Lung (tissue), 12 donors: ENCODE data around the gene POLR2C. TPM values are rescaled to one million over a fixed set of nuclear protein-coding genes. Genes with fewer than 3 reads are reported as not detected.
A peak's percentile ranks its signal among the peaks of the same experiment; 100 is the strongest.

Experiments used
- ATAC-seq: fragments of 200-7000 bp; cut with Tn5 transposase; one replicate; pipeline ENCODE4 v1.9.1; 2020; ENCODE audit warnings: moderate number of reproducible peaks; ENCODE audit not compliant: insufficient read depth, low FRiP score
- DNase-seq, 3 donors: peaks; one replicate each; pipeline ENCODE4 v3.0.0-alpha.2; 2013 to 2017
- H3K27ac ChIP-seq, 2 donors: one replicate each; pipeline ENCODE4 v1.5.1; 2013; ENCODE audit warnings: mild to moderate bottlenecking in 2 of 2, moderate library complexity in 2 of 2, control low read depth in 1 of 2, inconsistent platforms in 1 of 2, low read depth in 1 of 2, low read length in 1 of 2
- H3K27me3 ChIP-seq, 3 donors: one replicate each; pipeline ENCODE4 v1.5.1; 2013; ENCODE audit warnings: low read length in 2 of 3; ENCODE audit not compliant: control insufficient read depth in 3 of 3, insufficient read depth in 3 of 3
- H3K36me3 ChIP-seq, 4 donors: one replicate each; pipeline ENCODE4 v1.5.1; 2013; ENCODE audit warnings: low read length in 4 of 4, mild to moderate bottlenecking in 1 of 4, moderate library complexity in 1 of 4; ENCODE audit not compliant: control insufficient read depth in 4 of 4, insufficient read depth in 4 of 4
- H3K4me1 ChIP-seq, 5 donors: one replicate each; pipeline ENCODE4 v1.5.1; 2013; ENCODE audit warnings: low read length in 5 of 5, mild to moderate bottlenecking in 2 of 5, moderate library complexity in 1 of 5; ENCODE audit not compliant: control insufficient read depth in 5 of 5, insufficient read depth in 5 of 5
- H3K4me3 ChIP-seq: one replicate; pipeline ENCODE4 v1.5.1; 2013; ENCODE audit warnings: mild to moderate bottlenecking, control low read depth, moderate library complexity
- H3K9ac ChIP-seq, 2 donors: one replicate each; pipeline ENCODE4 v1.5.1; 2013; ENCODE audit warnings: low read length in 2 of 2, control low read depth in 1 of 2; ENCODE audit not compliant: insufficient read depth in 1 of 2
- H3K9me3 ChIP-seq, 4 donors: one replicate each; pipeline ENCODE4 v1.5.1; 2013; ENCODE audit warnings: low read length in 3 of 4, mild to moderate bottlenecking in 1 of 4, moderate library complexity in 1 of 4; ENCODE audit not compliant: control insufficient read depth in 4 of 4, insufficient read depth in 3 of 4
- WGBS, 2 donors: extraction: QIAGEN DNeasy Blood & Tissue Kit; methylation state at CpG; one replicate each; pipeline ENCODE4 v1.1.7; 2013; 5-methylcytosine and 5-hydroxymethylcytosine counted together
- polyA plus RNA-seq, 2 donors: library from polyadenylated mRNA; stranded (reverse); fragments of 200-250 nt; gene quantifications; one replicate each; pipeline ENCODE4 v1.2.1, GENCODE V29; 2013
- total RNA-seq, 2 donors: library from RNA; depleted of rRNA in 1 of 2; stranded (reverse); fragments of >200 nt in 1 of 2; gene quantifications; one replicate each; pipeline ENCODE4 v1.2.1, GENCODE V29; 2014 to 2021
- TF ChIP-seq, protein P1 (sequence below): IDR thresholded peaks from 2 replicates; pipeline ENCODE4 v1.5.1; 2012; ENCODE audit warnings: mild to moderate bottlenecking; ENCODE audit errors: control extremely low read depth, extremely low read depth
- donor health status: control.
- donor health status: control.
- donor health status: Bipolar disorder and iron deficiency.
- donor health status: healthy.
- donor health status: DM: yes; HTN: yes; CAD: no.

Gene POLR2C
- total and polyA plus RNA-seq, 4 donors: 65.8 to 124 (median 82.5) TPM

DNA sequence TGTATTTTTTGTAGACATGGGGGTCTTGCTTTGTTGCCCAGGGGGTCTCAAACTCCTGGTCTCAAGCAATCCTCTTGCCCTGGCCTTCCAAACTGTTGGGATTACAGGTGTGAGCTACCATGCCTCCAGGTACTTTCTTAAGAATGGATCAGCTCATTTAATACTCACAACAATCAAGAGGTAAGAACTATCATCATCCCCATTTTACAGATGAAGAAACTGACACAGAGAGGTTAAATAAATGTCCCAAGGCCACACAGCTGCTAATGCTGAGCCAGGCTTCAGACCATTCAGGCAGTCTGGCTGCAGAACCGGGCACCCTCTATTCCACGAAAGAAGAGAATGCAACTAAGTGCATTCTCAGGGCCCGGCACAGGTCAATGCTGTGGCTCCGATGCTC lies 51.9 kb downstream of the POLR2C start:
- ATAC-seq: no peak
- Histone ChIP-seq H3K9me3 (no peaks in the 10 kb centered on the region), H3K4me1 (peaks cover 0 to 18% (median 5%) of the 10 kb centered on the region in 5 donors), H3K27me3 (no peaks in the 10 kb centered on the region), H3K27ac (peak overlapping the region in 1 of 2 donors; percentile 20), H3K9ac (no peak overlapping the region), H3K36me3 (peaks cover 0 to 32% (median 15%) of the 10 kb centered on the region in 4 donors), H3K4me3 (no peak overlapping the region)
- 54 to 84% methylated on average over 4 of the region's 4 CpGs for WGBS, 2 donors
- TF ChIP-seq, protein P1, sequence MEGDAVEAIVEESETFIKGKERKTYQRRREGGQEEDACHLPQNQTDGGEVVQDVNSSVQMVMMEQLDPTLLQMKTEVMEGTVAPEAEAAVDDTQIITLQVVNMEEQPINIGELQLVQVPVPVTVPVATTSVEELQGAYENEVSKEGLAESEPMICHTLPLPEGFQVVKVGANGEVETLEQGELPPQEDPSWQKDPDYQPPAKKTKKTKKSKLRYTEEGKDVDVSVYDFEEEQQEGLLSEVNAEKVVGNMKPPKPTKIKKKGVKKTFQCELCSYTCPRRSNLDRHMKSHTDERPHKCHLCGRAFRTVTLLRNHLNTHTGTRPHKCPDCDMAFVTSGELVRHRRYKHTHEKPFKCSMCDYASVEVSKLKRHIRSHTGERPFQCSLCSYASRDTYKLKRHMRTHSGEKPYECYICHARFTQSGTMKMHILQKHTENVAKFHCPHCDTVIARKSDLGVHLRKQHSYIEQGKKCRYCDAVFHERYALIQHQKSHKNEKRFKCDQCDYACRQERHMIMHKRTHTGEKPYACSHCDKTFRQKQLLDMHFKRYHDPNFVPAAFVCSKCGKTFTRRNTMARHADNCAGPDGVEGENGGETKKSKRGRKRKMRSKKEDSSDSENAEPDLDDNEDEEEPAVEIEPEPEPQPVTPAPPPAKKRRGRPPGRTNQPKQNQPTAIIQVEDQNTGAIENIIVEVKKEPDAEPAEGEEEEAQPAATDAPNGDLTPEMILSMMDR: no peak
- no peak for DNase-seq

DNA sequence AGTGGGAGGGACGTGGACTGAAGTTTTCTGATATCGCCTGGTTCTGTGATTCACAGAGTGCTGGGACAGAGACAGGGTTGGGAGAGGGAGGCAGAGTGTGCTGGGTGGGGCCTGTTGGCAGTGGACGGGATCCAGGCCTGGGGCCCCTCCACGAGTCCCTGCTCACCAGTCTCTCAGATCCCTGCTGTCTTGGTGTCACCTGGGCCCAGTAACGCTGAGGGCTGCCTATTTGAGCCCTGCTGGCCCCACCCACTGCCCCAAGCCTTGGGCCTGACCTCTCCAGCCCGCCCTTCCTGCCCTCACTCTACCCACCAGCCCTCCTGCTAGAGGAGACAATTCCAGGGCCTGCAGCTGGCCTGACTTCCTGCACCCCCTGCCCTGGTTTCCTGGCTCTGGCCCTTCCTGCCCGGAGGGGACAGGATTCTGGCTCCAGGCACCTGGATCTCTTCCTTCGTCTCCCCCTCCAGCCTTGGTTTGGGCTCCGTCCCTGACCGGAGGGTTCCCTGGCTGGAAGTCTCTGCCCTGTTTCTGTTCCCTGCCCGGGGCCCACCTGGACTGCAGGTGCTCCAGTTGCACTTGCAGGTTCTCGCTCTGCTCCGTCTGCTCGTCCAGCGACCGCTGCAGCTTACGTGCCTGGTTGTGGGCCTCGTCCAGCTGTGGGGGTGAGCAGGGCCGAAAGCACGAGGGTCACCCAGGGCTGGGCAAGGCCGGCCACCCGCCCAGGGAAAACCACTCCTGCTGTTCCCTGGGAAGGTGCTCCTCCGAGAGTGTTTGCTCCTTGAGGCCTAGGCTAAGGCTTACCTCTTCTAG lies 52.5 kb downstream of the POLR2C start:
- Histone ChIP-seq H3K36me3 (peaks cover 0 to 32% (median 16%) of the 10 kb centered on the region in 4 donors), H3K27me3 (no peaks in the 10 kb centered on the region), H3K9me3 (no peaks in the 10 kb centered on the region), H3K4me1 (peaks cover 0 to 18% (median 5%) of the 10 kb centered on the region in 5 donors), H3K27ac (peak overlapping the region in 1 of 2 donors; percentile 34), H3K9ac (no peak overlapping the region), H3K4me3 (no peak overlapping the region)
- TF ChIP-seq, protein P1: no peak
- ATAC-seq (no peak), DNase-seq (no peak)
- WGBS, 2 donors: 72 to 85% methylated on average over 23 of the region's 23 CpGs

DNA sequence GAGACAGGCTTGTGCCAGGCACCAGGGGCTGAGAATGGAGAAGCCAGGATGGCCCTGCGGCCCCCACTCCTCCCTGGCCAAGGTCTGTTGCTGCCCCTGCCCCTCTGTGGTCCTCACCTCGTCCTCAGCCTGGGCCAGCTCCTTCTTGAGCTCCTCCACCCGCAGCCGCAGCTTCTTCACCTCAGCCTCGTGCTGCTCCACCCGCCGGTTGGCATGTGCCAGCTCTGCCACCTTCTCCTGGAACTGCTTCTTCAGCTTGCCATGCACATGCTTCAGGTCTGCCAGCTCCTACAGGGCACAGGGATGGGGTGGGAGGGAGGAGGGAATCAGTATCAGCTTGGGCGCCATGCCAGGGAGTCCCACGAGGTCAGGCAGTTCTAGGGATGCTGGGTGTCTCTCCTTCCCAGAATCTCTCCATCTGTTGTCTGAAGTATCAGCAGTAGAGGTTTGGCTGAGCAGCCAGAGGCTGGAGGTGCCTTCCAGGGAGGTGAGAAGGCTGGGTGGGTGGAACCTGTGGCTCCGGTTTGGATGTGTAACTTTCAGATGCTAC lies 53.8 kb downstream of the POLR2C start:
- 85 to 92% methylated on average over 10 of the region's 10 CpGs for WGBS, 2 donors
- Histone ChIP-seq H3K9me3 (no peaks in the 10 kb centered on the region), H3K4me3 (no peak overlapping the region), H3K4me1 (peaks cover 0 to 18% (median 3%) of the 10 kb centered on the region in 5 donors), H3K36me3 (peaks cover 0 to 32% (median 16%) of the 10 kb centered on the region in 4 donors), H3K27me3 (no peaks in the 10 kb centered on the region), H3K27ac (no peak overlapping the region), H3K9ac (no peak overlapping the region)
- no peak for DNase-seq
- TF ChIP-seq, protein P1: no peak
- no peak for ATAC-seq
